ENCODE results near the gene TMEM61. TPM values are rescaled to one million over a fixed set of nuclear protein-coding genes. Genes with fewer than 3 reads are reported as not detected.
"Not testable (repeated sequence)": the region's sequence is repeated elsewhere in the genome, so short reads cannot be mapped to it uniquely, and the experiment has no call there.

Gene TMEM61
- polyA plus RNA-seq, 3 donors, result 0.64 to 1.6 (median 1.5) TPM

- DNase-seq, result no peak
Measured at GRCh38 chr1:55000110-55001085, 20.0 kb downstream of the TMEM61 start.

DNA sequence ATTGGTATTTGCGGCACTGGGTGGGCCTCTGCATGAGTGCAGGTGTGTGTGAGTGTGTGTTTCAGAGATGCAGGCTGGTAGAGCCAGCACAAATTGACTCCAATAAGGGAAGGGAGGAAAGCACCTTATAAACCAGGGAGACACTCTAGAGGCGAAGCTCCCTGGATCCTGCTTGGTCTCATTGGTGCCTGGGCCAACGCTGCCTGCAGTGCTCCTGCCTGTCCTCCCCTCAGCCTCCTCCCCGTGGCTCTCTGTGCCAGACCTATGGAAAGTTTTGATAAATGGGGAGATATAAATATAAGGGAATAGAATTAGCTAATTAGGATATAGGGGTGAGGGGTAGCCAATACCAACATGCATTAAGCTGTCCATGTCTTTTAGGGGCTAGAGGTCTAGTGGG lies 20.9 kb downstream of the TMEM61 start:
- no peak for DNase-seq

DNA sequence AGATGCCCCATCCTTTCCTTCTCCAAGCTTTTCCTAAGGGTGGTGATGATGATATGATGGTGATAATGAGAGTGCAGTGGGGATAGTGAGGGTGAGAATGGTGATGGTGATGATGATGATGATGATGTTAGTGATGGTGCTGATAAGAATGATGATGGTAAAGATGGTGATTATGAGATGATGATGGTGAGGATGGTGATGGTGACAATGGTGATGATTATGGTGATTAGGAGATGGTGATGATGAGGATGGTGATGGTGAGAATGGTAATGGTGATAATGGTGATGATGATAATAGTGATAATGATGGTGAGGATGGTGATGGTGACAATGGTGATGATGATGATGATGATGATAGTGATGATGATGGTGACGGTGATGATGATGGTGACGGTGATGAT lies 22.3 kb downstream of the TMEM61 start:
- no peak for DNase-seq

DNA sequence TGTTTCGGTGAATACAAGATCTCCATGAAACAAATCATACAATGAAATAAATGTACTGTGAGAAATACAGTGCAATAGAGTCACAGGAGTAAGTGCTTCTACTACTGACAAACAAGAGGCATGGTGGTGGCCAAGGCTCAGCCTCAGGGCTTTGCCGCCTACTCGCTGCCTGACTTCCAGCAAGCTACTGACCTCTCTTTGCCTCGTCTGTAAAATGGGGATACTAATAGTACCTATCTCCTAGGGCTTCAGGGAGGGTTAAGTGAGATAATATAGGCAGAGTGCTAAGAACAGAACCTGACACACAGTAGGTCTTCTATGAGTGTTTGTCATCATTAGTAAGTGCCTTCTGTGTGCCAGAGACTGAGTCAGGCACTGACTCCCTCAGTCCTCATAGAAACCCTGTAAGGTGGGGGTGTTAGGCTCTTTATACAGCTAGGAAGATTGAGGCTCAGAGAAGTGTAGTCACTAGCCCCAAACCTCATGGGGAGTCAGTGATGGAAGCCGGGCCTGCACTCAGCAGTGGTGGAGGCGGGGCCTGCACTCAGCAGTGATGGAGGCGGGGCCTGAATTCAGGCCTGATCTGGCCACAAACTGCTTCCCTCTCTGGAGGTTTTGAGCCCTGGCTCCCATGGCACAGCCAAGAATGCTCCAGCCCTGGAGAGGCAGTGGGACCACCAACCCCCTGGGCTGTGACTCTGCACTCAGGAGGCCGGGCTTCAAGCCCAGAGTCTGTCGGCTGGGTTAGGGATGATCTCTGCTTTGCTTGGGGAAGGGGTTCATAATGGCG lies 25.1 kb downstream of the TMEM61 start:
- no peak for DNase-seq

DNA sequence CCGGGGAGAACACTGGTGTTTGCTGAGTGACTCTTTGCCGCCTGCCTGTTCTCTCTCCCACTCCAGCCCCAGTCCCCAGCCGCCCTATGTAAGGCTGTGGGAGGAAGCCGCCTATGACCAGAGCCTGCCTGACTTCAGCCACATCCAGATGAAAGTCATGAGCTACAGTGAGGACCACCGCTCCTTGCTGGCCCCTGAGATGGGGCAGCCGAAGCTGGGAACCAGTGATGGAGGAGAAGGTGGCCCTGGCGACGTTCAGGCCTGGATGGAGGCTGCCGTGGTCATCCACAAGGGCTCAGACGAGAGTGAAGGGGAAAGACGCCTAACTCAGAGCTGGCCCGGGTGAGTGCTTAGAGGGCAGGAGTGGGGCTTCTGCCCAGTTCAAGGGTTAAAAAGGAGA lies 26.5 kb downstream of the TMEM61 start:
- DNase-seq, result no peak

- no peak for DNase-seq
Measured at GRCh38 chr1:55007625-55008024, 27.2 kb downstream of the TMEM61 start.

DNA sequence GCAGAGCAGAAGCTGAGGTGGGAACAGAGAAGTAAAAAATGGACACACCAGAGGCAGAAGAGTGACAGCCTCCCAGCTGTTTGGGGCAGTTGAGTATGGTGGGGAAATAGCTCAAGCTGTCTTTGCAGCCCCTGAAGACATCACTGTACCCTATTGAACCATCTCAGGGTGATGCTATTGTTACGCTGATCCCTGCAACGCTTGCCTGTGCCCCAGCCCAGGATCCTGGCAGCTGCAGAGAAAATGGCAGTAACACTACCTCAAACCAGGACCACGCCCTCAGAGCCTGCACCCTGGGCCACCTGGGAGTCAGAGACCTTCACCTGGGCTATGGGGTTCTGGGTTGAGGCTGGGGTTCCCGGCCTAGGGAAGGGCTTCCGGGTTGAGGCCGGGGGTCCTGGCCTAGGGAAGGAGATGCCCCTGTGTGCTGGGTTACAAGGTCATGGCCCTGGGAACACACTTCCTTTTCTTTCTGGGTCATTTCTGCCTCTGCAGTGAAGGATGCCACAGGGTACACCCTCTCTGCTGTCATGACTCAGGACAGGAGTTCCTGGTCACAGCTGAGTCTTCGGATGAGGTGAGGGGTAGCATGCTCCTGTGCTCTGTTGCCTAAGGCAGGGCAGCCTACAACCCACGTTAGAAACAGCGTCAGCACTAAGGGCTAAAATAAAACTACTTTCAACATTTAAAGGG lies 29.9 kb downstream of the TMEM61 start:
- no peak for DNase-seq

- DNase-seq, result no peak
Measured at GRCh38 chr1:55010887-55011217, 30.4 kb downstream of the TMEM61 start.

GRCh38 chr1:55012661-55013060 lies 32.2 kb downstream of the TMEM61 start:
- DNase-seq, result no peak

DNA sequence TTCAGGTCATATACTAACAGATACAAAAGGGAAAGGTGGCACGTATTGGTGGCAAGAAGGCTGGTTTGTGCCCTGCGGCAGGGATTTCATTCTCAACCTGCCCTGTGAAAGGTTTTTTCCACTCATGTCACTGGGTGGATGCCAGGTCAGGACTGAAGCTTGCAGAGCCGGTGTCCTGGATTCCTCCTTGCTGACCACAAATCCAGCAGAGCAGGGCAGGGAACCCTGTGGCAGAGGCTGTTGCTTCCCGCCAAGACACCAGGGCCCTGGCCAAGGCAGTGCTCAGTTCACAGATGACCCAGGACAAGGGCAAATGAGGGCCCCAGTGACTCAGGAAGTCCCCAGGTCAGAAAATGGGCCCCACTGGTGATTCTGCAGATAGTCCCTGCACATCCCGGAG lies 34.7 kb downstream of the TMEM61 start:
- DNase-seq, result no peak

- DNase-seq, result no peak
Measured at GRCh38 chr1:55015731-55016620, 35.5 kb downstream of the TMEM61 start.

DNA sequence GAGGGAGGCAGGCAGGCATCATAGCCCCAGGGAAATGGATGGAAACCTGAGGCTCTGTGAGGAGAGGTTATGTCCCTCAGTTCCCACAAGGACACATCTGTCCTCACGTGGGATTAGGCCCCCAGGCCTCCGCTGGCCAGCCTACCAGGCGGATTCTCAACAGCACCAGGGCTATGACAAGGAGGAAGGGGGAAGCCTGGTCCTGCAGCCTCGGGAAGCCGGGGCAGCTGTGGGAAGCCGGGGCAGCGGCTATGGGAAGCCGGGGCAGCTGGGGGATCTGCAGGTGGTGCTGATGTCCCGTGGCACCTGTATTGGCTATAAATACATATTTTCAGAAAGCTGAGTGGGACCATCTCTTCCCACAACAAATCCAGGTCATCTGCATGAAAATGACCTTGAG lies 38.0 kb downstream of the TMEM61 start:
- no peak for DNase-seq

- peak; percentile 79 for DNase-seq
Measured at GRCh38 chr1:55021942-55022546, 41.6 kb downstream of the TMEM61 start.

DNA sequence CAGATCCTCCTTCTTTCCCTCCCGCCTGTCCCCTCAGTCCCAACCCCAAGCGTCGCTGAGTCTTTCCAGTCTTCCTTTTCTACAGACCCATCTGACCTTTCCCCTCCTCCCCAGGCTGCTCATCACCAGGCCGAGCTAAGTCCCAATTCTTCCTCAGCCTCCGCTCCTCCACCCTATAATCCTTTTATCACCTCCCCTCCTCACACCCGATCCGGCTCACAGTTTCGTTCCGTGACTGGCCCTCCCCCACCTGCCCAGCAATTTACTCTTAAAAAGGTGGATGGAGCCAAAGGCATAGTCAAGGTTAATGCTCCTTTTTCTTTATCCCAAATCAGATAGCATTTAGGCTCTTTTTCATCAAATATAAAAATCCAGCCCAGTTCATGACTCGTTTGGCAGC lies 43.7 kb downstream of the TMEM61 start:
- DNase-seq, result not testable (repeated sequence)

GRCh38 chr1:55026682-55027081 lies 46.3 kb downstream of the TMEM61 start:
- DNase-seq, result not testable (repeated sequence)

- not testable (repeated sequence) for DNase-seq
Measured at GRCh38 chr1:55031098-55031497, 50.7 kb downstream of the TMEM61 start.

GRCh38 chr1:55033265-55033614 lies 52.8 kb downstream of the TMEM61 start:
- DNase-seq, result no peak

DNA sequence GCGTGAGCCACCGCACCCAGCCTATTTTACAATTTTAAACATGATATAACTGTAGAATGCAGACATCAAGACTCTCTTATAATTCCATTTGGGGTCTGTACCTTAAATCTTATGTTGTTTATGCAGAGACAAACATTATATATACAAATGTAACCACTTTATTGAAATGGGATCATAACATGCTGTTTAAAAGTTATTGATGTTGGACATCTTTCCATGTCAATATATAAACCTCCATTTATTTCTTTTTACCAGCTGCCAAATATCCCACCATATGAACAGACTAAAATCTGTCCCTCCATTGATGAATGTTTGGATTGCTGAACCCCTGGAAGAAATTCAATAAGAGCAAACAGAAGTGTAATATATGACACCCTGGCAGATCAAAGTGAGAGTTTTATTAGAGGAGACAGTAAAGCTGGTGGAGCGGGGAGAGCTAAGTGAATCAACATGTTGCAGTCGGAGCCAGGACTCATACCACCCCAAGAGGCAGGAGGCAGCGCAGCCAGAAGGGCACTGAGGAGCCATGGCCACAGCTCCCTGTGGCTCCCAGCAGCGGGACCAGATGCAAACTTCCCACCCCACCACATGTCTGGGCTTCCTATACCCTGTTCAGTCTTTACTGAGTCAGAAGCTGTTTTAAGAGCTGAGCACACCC lies 54.2 kb downstream of the TMEM61 start:
- peak; percentile 74 for DNase-seq

GRCh38 chr1:55035904-55036303 lies 55.5 kb downstream of the TMEM61 start:
- DNase-seq, result no peak
